Right ventricle myocardium inferior (tissue), 1 donor: ENCODE results near the gene TSHZ2. TPM values are rescaled to one million over a fixed set of nuclear protein-coding genes. Genes with fewer than 3 reads are reported as not detected.

Experiments
- ATAC-seq: fragments of 200-7000 bp; cut with Tn5 transposase; one replicate; pipeline ENCODE4 v1.9.1; 2020; ENCODE audit warnings: mild to moderate bottlenecking, moderate library complexity
- DNase-seq: peaks from one replicate; pipeline ENCODE4 v3.0.0; 2021; ENCODE audit errors: missing footprints
- intact Hi-C: fragments of 100-400 bp; cut with DNase I; formaldehyde crosslinking; loops from one replicate; pipeline ENCODE4 v1.11.0; 2022
- total RNA-seq: library from RNA; stranded (reverse); fragmentation: NEBNext Ultra II Directional; extraction: Animal tissue kit (Norgen Biotek cat#: 25700); gene quantifications from one replicate; pipeline ENCODE4 v1.2.1, GENCODE V29; 2021
- donor health status: DM: no; HTN: yes; CAD: no; lungs with severe emphysema.

The TSHZ2 gene
- total RNA-seq, 1 donor from 2014 or later = 4.2 TPM

GRCh38 chr20:52985687-52986086, 13.5 kb downstream of the TSHZ2 start:
- ATAC-seq (no peak), DNase-seq (no peak)
- intact Hi-C loops = no loop called here

- intact Hi-C loops = no loop called here
- no peak for ATAC-seq
- no peak for DNase-seq
Measured at GRCh38 chr20:52987295-52987694, 15.1 kb downstream of the TSHZ2 start.

- intact Hi-C loops = no loop called here
- DNase-seq (peak; percentile 15), ATAC-seq (no peak)
Measured at GRCh38 chr20:52991830-52992229, 19.7 kb downstream of the TSHZ2 start.

- intact Hi-C loops = no loop called here
- ATAC-seq (no peak), DNase-seq (no peak)
Measured at GRCh38 chr20:52992632-52993031, 20.5 kb downstream of the TSHZ2 start.

GRCh38 chr20:52993076-52993475, 20.9 kb downstream of the TSHZ2 start:
- ATAC-seq (no peak), DNase-seq (no peak)
- intact Hi-C loops = no loop called here

- intact Hi-C loops = no loop called here
- DNase-seq (no peak), ATAC-seq (no peak)
Measured at GRCh38 chr20:52994184-52994970, 22.2 kb downstream of the TSHZ2 start.

GRCh38 chr20:52996130-52996529, 24.0 kb downstream of the TSHZ2 start:
- DNase-seq = no peak
- intact Hi-C loops = no loop called here
- no peak for ATAC-seq

GRCh38 chr20:52996658-52997057, 24.5 kb downstream of the TSHZ2 start:
- DNase-seq (no peak), ATAC-seq (no peak)
- intact Hi-C loops = no loop called here

- no peak for DNase-seq
- intact Hi-C loops = no loop called here
- no peak for ATAC-seq
Measured at GRCh38 chr20:52998268-52998667, 26.1 kb downstream of the TSHZ2 start.

GRCh38 chr20:52999040-52999439, 26.9 kb downstream of the TSHZ2 start:
- ATAC-seq (no peak), DNase-seq (no peak)
- intact Hi-C loops = no loop called here

- intact Hi-C loops = no loop called here
- DNase-seq (no peak), ATAC-seq (no peak)
Measured at GRCh38 chr20:53001498-53002301, 29.5 kb downstream of the TSHZ2 start.

GRCh38 chr20:53002786-53003185, 30.6 kb downstream of the TSHZ2 start:
- intact Hi-C loops = no loop called here
- DNase-seq (no peak), ATAC-seq (no peak)

- no peak for ATAC-seq
- DNase-seq = no peak
- intact Hi-C loops = no loop called here
Measured at GRCh38 chr20:53003420-53004154, 31.4 kb downstream of the TSHZ2 start.

GRCh38 chr20:53004267-53004813, 32.2 kb downstream of the TSHZ2 start:
- DNase-seq (no peak), ATAC-seq (no peak)
- intact Hi-C loops = no loop called here

GRCh38 chr20:53009979-53010735, 38.0 kb downstream of the TSHZ2 start:
- ATAC-seq (no peak), DNase-seq (no peak)
- intact Hi-C loops = no loop called here

- DNase-seq (no peak), ATAC-seq (no peak)
- intact Hi-C loops = no loop called here
Measured at GRCh38 chr20:53011640-53012039, 39.5 kb downstream of the TSHZ2 start.

- intact Hi-C loops = no loop called here
Measured at GRCh38 chr20:53013183-53013582, 41.0 kb downstream of the TSHZ2 start.

GRCh38 chr20:53013847-53014246, 41.7 kb downstream of the TSHZ2 start:
- no peak for ATAC-seq
- DNase-seq = no peak
- intact Hi-C loops = no loop called here

More at GRCh38 chr20:53013183-53013582, 41.0 kb downstream of the TSHZ2 start:
- ATAC-seq = no peak
- no peak for DNase-seq

GRCh38 chr20:53016071-53016470, 43.9 kb downstream of the TSHZ2 start:
- intact Hi-C loops = no loop called here
- ATAC-seq (no peak), DNase-seq (no peak)
